GM19324 (cell line): Measurements from ENCODE around the gene SETD7.
A peak's percentile ranks its signal among the peaks of the same experiment; 100 is the strongest.

Experiments
- ATAC-seq: cut with Tn5 transposase; IDR thresholded peaks from one replicate; pipeline ENCODE4 v1.9.1; 2021; ENCODE audit warnings: mild to moderate bottlenecking, moderate library complexity; ENCODE audit not compliant: unreplicated experiment, low FRiP score

SETD7 gene

DNA sequence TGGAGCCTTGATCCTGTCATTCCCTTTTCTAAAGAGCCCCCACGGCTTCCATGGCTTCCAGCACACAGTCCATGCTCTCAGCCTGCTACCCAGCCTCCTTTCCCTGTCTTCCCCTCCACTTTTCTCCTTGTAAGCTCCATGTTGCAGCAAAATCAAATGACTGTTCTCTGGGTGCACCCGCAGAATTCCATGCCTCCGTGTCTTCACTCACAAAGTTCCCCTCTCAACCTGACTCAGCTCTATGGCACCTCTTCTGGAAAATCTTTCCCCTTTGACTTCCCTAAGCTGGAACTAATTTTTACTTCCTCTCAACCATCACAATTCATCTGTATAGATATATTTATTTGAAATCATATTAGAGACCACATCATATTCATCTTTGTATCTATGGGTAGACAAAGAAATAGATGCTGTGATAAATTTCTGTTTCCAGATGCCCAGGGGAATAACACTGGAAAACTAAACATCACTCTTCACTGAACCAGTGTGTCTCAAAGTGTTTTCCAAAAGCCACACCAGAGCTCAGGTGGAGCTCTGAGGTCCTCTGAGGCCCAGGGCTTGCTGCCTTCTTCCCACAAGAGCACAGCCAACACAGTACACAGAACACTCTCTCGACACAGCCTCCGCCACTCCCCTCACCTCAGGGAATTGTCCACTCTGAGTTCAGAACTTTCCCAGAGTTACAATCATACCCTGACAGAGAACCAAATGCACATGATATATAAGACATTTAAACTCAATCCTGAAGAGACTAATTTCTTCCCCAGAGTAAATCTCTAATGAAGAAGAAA is 3.3 kb downstream of the SETD7 start:
- ATAC-seq: no peak

DNA sequence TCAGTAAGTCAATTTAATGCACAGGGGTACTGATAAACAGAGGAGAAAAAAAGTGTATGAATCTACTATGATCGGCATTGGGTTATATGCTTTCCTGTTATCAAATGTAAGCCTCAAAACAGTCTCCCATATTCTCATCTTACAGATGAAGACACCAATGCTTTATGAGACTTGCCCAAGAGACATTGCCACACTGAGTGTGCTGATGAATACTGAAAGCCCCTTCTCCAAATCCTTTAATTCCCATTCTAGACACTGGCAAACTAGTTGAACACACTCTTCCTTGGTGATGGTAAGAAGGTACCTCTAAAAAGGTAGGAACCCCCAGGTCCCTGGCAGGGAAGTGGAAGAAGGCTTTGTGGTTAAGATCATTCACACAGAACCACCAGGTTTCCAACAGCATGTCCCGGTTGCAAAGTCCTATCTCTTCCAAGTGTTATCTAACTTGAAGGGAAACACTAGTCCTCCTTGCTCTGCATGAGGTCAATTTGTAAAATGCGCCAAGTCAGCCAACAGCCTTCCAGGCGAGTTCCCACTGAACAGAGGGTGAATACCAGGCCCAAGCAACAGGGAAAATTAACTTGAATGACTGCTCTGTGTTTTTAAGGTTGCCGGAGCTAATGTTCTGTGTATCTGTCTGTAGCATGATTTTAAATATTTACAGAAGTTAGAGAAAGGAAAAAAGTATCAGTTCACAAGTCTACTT is 5.1 kb downstream of the SETD7 start:
- no peak for ATAC-seq

DNA sequence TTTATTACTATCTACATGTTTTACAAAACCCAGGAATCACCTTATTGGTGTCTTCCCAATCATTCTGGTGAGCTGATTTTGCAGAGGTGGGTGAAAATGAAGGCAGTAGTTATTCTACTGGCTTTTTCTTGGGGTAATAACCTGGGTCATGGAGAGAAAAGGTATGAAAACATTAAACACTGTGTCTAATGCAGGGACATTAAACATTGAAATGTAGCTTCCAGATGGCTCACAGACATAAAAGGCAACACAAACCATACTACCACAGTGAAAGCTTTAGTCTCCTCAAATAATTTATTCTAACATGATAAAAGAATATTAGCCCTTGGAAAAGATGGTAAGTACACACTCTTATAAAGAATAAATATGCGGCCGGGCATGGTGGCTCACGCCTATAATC is 8.0 kb downstream of the SETD7 start:
- ATAC-seq: no peak

DNA sequence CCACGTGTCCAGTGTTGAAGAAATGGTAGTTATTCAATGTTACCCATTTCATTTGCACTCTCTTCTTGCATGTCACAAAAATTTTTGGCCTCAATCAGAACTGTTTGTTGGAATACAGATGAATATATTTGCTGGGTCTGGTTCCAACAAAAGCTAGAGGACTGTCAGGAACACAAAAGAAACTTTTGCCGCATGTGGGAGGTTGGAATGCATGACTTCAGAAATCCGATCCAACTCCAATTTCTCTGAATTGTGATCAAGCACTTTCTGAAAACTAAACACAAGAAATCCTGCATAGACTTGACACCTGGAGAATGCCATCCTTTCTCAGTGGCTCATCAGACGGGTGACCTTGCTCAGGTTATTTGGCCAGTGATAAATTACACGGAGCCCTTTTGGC is 15.4 kb downstream of the SETD7 start:
- ATAC-seq: no peak

DNA sequence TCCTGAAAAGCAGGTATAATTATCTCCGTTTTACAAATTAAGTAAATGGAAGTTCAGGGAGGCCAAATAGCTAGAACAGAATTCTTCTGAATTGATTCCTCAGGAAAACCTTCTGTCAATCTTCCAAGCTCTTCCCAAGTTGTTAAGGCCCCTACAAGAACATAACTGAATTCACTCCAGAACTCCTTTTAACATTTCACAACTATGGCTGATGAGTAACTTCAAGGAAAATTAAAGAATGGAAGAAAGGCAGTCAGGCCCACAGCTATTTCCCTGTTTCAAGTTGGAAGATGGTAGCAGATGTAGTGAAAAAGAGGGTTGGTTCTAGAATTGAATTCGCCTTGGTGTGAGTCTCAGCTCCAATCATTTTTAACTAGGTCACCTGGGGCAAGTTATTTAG is 15.9 kb downstream of the SETD7 start:
- ATAC-seq: no peak

DNA sequence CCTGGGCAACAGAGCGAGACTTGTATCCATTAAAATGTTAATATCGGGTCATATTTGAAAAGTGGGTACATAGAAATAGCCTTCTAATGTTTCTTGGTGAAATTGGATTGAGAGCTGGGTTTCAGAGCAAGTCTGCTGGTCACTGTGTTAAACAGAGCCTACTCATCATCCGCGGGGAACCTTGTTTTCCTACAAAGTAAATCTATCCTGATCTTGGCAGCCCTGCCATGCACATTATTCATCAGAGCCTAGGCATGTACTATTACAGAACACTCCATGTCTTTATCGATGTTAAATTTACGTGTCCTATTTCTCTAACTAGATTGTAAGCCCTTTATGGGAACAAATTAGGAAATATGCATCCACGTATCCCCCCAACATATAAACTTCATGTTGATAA is 18.7 kb downstream of the SETD7 start:
- ATAC-seq: no peak

DNA sequence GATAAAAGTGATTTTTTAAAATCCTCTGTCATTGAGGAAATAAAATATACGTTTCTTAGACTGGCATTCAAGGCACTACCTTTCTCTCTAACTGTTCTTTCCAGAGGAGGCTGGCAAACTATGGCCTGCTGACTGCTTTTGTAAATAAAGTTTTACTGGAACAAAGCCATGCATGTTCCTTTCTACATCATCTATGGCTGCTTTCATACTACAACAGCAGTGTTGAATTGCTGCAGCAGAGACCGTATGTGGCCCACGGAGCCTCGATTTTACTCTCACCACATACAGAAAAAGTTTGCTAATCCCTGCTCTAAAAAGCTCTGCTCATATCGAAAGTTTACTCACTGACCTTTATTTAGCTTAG is 20.2 kb downstream of the SETD7 start:
- no peak for ATAC-seq

DNA sequence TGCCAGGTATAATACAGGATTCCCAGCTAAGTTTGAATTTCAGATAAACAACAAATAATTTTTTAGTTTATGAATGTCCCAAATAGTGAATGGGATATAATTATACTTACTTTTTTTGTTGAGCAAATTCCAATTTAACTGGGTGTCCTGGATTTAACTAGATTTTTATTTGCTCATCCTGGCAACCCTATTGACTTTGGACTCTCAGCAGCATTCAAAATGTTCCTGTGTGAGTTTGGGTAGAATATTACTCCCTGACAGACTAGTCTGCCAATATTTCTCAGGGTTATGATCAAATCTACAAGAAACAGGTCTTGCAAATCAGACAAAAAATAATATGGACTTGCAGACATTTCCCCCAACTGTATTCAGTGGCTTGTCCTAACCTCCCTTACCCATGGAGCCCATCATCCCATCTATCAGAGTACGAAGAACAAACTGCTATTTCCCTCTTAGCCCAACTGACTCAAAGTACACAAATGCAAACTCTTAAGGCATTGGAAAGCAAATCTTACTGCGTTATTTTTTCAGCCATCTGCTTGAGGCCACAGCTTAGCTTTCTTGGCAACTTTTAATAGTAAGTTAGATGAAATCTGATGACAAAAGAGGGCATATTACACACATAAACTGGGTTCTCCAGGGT is 20.7 kb downstream of the SETD7 start:
- ATAC-seq: no peak

DNA sequence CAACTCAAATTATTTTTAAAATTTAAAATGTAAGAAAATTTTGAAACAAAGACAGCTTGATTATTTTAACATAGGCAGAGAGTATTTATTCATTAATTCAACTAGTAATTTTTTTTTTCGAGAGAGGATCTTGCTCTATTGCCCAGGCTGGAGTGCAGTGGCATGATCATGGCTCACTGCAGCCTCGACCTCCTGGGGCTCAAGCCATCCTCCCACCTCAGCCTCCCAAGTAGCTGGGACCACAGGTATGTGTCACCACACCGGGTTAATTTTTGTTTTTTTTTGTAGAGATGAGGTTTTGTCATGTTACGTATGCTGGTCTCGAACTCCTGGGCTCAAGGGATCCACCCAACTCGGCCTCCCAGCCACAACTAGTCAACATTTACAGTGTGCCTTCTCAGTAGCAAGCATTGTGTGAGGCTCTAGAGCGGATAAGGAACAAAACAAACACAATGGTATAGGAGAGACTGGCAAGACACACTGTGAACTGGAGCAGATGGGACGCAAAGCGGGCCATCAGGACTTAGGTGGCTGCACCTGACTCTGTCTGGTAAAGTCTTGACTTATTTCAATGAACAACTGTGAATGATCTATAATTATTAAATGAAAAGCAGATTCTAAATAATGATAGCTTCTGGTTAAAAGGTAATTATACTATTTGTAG is 21.6 kb downstream of the SETD7 start:
- ATAC-seq: no peak

DNA sequence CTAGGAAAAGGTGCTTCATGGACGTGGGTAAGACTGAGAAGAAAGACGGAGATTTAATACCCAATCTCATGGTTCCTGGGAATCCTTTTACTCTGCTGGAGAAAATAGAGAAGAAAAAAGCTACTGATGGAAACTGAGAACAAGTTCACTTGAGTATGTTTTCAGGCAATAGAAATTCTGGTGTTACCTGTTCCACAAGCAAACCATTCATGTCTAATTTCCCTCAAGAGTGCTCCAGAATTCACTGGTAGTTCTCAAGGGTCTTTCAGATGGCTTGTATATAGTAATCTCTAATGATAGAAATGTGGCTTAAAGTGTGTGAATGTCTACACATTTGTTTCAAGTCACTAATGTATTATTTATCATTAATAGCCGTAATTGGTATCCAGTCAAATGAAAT is 22.5 kb downstream of the SETD7 start:
- ATAC-seq: no peak

DNA sequence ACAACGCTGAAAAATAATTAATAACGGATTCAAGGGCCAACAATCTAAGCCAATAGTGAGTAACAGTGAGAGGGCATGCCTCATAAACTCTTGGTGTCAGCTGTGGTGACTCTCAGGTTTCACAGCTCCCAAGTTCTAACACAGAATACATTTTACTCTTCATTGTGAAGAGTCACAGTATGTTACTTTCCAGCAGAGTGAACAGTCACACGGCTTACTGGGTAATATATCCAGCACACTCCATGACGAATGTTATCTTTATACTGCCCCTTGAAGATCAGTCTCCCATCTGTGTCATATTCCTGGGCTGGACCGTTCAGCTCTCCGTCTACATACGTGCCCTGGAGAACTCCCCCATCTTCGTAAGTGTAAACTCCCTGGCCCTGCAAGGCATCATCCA is 23.1 kb downstream of the SETD7 start:
- ATAC-seq: no peak

DNA sequence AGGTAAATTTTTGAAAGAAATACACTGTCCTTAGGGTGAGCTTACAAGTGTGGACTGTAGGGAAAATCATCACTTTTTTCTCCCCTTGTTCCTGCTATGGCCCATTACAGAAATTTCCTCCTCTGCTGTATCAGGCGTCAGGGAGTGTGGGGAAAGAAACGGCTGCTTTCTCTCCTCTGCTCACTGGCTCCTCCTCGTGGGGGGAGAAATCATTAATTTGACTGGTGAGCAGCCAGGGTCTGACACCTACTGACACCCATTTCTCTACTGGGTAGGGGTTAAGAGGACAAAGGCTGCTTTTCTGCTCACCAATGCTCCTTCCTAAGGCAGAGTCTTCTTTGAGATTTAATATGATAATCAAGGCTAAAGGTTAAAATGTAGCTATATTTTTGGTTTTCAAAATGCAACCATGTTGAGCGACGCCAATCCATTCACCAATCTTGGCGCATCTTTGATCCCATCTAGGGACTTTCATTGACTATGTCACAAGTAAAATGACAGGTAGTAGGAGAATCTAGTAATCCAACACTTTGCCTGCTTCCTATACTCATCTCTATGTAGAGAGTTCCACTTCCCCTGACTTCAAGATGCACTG is 25.1 kb downstream of the SETD7 start:
- no peak for ATAC-seq

DNA sequence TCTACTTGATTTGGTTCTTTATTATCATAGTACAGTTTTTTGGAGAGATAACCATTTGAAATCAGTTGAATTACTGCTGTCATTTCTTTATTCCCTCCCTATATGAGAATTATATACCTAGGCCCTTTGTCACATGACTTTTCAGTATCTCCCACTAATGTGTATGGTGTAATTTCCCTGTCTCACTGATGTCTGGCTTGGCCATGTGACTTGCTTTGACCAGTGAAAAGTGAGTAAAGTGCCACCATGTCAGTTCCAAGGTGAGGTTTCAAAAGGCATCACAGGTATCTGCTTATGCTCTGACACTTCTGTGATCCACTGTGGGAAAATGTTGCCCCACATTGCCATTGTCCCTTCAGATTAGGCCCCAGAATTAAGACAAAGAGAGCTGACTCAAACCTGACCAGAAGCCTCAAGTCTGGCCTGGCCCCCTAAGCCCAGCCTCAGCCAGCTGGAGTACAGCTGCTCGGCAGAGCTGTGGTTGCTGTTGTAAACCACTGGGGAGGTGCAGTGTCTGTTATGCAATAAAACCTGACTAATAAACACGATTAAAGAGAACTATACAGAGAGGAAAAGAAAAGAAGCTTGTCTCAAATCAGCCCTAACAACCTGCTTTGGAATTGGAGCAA is 27.5 kb downstream of the SETD7 start:
- ATAC-seq: no peak

DNA sequence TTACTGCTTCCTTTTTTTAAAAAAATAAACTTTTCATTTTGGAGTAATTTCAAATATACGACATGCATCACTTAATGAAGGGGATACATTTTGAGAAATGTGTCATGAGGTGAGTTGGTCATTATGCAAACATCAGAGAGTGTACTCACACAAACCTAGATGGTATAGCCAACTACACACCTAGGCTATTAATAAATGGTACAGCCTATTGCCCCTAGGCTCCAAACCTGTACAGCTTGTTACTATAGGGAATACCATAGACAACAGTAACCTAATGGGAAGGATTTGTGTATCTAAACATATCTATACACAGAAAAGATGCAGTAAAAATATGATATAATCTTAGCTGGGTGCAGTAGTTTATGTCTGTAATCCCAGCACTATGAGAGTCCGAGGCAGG is 29.1 kb downstream of the SETD7 start:
- no peak for ATAC-seq

DNA sequence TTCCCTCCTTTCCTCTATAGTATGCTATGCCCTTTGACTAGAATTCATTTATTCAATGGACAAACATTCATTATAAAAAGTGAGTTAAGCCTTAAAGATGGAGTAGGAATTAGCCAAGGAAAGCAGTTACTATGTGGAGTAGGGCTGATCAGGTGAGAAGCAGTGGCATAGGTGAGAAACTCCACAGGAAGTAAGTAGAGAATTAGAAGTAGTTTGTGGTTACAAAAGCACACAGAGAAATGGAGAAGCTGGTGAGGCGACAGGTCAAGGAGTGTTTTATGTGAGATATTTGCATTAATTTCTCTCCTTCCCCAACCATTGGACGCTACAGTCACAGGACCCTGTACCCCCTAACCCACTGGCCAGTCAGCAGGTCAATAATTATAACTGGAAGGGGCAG is 30.6 kb downstream of the SETD7 start:
- ATAC-seq: peak; percentile 44

DNA sequence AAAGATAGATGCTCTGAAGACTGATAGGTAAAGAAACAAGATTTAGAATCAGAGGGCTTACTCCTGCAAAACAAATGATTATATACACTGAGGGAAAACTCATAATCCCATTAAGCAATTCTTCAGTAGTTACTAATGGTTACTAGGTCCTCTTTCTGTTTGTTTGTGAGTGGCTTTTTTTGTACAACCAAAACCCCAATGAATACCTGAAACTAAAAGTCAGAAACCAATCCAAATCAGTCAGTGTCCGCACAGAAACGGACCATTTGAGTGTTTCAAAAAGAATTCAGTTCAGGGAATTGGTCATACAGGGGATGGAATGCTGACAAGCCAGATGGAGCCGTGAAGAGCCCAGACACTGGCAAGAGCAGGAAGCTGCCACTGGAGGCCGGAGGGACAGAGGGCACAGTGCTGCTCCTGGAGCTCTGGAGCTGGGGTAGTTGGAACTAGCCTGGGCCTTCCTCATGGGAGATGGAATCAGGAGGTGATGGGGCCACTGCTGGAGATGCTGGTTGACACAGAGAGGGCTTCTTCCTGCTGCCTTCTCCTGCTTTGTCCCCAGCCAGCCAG is 31.9 kb downstream of the SETD7 start:
- no peak for ATAC-seq

DNA sequence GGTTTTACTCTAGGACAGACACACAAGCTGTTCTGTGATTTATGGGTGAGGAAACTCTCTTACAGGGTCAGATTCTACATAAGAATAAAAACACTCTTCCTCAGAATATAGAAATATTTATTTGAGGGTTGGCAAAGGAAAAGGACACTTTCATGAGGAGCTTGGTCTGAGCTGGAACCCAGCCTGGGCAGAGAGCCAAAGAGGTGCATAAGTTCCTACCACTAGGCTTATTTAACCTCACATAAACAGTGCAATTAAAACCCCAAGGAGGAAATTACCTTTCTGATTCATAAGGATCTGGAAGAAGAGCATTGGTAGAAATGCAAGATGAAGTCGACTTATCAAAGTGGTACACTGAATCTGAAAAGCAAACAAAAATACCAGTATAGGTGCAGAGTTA is 32.9 kb downstream of the SETD7 start:
- ATAC-seq: no peak

DNA sequence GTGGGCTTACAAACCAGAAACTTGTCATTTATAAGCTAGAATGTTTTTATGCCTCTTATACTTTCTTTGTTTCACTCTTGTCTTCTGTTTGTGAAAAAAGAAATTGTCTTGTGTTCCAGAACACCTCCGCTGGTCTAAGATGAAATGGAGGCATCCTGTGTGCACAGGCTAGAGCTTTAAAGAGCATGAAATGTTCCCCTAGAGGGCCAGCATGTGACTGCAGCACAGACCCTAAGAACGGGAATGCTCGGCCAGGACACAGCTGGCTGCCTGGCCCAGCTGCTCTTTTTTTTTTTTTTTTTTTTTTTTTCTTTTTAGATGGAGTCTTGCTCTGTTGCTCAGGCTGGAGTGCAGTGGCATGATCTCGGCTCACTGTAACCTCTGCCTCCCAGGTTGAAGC is 33.6 kb downstream of the SETD7 start:
- no peak for ATAC-seq

DNA sequence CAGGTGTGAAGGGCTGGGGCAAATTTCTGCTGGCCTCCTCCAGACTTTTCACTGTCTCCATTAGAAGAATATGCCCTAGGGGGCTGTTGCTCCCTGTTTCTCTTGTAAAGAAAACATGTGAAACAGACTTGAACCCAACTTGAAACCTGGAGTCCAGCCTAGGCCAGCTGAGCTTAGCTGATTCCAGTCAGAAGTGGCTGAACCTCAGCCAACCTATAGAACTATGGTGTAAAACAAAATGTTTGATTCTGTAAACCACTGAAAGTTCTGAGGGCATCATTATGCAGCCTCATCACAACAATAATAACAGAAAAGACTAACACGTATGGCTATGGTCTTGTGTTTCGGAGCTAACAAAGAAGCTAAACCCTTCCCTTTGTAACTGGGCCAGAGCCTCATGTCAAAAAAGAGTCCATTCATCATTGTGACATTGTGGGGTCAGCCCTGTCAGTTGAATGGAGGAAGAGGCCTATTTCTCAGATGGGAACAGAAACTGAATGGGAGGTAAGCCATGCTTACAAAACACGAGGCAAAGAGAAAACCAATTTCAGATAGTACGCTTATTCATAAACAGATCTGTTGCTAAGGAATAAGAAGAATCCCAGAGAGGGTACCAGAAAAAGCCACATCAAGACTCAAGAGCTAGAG is 34.1 kb downstream of the SETD7 start:
- ATAC-seq: no peak

DNA sequence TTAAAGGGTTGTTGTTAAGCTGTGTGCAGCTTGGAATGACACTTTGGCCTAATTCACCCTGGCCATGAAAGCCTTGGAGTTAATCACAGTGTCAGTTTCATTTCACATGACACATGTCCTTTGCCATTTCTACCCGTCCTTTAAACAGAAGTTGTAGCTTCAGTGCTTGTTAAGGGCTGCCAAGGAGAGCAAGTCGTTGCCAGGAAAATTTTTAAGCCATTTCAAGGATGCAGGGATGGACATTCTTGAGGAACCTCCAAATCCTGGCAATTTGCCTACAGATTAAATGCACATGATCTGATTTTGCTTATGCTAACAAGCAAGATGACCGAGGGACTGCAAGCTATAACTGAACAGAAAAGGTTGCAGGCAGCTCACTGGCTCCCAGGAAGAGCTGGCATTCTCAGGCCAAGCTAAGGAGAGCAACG is 40.5 kb downstream of the SETD7 start:
- no peak for ATAC-seq
